T follicular helper cell (primary cell): ENCODE data around the gene PTPRN2.
"Not testable (repeated sequence)": the region's sequence is repeated elsewhere in the genome, so short reads cannot be mapped to it uniquely, and the experiment has no call there.

ENCODE experiments used
- DNase-seq: peaks from one replicate; pipeline ENCODE4 v3.0.0-alpha.2; 2020; ENCODE audit warnings: low read depth

PTPRN2 gene

DNA sequence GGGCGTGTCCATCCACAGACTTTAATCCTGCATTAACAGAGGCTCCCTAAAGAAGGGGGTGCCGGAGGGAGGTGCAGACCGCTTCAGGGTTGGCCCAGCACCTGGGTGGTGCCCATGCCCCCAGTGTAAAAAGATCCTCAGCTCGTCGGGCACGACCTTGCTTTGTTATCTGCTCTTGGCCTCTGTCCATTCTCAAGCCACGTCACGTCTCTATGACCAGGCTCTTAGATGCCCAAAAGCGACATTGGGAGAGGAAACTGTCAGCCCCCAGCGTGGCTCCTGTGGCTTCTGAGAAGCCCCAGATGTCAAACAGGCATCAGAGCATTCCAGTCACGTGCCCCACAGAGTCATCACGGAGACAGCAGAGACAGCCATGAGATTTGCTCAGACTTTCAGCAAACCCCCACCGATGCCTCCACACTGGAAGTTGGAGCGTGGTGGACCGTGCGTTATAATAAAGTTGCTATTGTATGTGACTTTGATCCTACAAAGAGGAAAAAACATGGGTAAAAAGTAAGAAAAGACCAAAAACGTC, 55.5 kb downstream of the PTPRN2 start:
- DNase-seq, result no peak

DNA sequence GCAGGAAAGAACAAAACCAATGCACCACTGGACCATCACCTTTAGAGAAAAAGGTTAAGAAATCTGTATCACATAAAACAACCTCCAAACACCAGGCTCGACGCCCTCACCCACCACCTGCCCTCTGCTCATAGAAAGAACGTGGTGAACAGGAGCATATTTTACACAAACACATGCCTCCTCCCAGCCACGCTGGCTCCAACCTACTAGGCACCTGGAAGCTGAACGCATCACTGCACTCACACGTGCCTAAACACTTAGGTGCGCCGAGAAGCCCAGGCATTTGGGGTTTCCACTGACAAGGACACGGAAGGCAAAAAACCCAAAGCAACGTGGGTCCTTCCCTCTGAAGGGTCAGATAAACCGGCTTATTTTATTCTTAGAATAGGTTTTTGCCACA, 56.0 kb downstream of the PTPRN2 start:
- no peak for DNase-seq

DNA sequence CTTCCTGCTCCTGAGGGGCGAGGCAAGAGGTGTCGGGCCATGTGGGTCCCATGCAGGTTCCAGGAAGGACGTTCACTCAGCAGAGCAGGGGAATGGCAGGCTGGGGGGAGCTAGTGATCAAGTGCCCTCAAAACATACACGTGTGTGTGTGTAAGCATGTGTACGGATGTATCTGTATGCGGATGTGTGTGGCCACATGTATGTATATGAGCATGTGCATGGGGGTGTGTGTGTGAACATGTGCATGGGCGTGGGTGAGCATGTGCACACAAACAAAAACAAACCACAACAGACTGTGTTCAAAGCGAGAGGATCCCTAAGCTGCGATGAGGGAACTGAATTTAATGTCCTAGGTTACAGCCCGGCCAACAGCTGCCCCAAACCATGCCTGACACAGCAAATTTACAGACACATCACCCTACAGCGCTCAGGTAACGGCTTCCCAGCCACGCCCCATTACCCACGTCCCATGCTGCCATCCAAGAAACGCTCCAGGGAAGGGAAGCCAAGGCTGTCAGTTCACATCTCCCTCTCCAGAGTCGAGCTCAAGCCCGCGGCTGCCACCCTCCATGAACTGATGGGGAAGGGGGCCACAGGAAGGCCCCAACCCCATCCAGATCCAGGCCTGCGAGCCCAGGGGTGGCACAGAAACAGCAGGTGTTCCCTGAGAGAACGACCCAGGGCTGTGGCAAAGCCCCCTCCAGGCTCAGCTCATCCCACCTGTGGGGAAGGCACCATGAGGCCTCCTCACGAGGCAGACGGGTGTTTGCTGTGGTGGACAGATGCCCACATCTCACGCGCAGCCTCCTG, 56.6 kb downstream of the PTPRN2 start:
- no peak for DNase-seq

DNA sequence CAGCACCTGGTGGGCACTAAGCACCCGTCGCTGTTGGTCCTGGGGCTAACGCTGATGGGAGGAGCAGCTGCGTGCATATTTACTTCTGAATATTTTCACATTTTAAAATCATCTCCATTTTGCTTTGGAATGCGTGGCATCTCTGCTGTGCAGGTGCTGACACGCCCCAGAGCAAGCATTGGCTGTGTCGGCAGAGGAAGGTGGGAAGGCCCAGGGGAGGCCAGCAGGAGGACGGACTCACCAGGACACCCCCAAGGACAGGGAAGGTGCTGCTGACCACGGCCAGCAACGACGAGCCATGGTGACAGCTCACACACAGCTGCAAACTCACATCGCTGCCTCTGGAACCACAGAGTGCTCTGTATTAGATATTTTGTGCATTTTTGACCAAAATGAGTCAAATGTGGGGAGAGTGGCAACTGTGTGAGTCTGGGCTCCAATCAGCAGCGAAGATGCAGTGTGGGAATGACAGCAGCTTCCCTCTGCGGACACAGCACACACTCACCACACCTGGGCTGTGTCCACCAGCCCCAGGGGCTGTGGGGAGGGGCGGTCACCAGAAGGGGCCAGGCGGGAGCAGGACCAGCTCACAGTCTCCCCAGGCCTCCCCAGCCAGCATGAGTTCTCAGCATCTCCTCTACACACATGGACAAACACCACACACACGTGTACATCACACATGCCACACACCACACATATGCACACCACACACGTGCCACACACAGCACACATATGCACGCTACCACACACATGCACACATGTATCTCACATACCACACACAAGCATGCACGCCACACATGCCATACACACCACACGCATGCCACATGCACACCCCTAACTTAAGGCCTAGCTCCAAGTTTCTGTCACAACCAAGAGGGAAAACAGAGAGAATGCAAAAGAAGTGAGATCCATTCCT, 58.2 kb downstream of the PTPRN2 start:
- DNase-seq, result no peak

DNA sequence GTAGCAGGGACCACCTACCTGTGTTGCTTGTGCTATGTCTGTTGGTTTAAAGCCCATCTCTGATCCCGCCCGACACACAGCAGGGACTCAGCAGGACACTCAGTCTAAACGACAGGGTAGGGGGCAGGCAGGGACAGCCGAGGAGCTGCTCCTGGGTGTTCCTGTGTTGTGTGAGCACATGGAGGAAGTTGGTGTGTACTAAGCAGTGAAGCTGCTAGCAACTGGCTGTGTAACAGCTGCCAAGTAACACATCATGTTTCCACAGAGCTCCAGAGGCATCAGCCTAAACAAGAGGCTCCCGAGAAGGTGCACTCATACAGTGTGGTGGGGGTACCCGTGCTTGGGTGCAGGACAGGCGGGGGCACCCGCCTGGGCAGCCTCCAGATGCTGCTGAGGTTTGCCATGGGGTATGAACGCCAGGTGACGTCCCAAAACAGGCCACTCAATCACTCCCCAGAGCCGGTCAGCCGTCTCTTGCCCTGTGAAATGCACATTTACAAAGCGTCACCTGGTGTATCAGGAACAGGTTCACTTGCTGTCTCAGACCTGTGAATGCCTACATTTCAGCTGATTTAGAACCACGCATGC, 59.6 kb downstream of the PTPRN2 start:
- DNase-seq, result no peak

DNA sequence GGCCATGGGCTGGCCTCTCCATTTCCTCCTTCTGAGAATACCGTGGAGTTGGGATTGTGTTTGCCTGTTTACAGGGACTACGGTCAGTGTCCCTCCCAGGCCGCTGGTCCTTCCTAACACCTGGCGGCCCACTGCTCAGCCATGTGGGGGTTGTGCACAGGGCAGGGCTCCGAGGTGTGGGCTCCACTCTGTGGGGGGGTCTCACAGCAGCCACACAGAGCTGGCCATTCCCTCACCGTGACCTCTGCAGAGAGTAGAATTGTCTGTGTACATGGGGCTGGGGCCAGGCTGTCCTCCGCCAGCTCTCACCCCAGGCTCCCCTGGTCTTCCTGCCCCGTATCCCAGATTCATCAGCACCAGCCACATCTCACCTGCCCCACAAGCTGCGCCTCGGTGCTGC, 60.1 kb downstream of the PTPRN2 start:
- no peak for DNase-seq

DNA sequence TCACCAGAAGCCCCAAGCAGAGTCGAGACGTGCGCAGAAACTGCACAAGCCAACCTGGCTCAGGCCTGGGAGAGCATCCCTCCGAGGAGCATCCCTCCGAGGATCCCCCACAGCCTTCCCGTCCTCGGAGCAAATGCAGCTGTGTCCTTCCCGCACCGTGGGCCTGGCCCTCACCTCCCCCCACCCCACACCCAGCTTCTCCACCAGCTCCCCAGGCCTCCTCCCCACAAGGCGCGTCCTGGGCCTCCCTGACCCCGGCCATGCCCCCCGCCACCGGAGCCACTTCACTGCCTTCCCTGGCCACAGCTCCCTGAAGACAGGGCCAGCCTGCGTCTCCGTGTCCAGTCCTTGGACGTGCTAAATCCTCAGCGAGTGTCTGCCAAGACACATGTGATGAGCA, 60.6 kb downstream of the PTPRN2 start:
- DNase-seq, result no peak

DNA sequence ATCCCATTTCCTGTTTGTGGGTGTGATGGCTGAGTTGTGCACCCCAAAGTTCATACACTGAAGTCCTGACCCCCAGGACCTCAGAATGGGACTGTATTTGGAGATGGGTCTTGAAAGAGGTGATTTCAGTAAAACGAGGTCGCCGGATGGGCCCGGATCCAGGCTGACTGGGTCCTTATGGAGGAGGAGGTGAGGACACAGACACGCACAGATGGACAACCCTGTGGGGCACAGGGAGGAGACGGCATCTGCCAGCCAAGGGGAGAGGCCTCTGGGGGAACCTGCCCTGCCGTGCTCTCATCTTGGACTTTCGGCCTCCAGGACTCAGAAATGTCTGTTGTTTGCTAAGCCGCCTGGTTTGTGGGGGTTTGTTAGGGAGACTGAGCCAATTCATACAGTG, 61.1 kb downstream of the PTPRN2 start:
- DNase-seq, result no peak

DNA sequence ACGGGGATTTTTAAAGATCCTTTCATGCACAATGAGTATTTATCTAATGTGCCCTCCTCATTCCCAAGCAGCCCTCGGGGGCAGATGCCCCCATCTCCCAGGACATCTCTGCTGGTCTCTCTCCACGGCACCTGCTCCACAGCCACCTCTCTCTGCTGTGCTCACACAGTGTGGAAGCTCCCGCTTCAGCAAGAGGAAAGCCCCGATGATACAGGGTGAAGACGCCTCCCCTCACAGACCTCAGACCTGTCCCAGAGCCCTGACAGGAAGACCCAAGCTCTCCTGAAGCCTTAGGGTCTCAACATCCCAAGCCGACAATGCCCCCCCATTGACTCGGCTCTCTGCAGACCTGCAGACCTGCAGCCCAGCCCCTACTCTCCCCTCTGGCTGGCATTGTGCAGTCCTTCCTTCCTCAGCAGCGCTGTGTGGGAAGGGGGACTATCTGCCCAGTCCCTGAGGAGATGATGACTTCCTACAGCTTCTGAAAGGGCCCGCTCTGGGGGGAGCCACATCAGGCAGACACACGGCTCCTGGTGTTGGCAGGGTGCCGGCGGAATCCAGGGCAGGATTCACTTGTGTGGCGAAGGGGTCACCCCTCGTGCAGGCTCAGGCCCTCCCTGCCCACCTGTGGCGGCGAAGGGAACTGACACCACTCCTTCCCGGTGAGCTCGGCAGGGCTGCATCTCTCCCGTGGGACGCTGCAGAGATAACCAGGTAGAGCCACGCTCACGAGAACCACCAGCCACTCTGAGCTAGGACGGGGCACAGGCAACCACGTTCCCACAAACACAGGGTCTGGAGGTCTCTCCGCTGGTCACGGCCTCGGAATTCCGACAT, 61.8 kb downstream of the PTPRN2 start:
- DNase-seq, result no peak

DNA sequence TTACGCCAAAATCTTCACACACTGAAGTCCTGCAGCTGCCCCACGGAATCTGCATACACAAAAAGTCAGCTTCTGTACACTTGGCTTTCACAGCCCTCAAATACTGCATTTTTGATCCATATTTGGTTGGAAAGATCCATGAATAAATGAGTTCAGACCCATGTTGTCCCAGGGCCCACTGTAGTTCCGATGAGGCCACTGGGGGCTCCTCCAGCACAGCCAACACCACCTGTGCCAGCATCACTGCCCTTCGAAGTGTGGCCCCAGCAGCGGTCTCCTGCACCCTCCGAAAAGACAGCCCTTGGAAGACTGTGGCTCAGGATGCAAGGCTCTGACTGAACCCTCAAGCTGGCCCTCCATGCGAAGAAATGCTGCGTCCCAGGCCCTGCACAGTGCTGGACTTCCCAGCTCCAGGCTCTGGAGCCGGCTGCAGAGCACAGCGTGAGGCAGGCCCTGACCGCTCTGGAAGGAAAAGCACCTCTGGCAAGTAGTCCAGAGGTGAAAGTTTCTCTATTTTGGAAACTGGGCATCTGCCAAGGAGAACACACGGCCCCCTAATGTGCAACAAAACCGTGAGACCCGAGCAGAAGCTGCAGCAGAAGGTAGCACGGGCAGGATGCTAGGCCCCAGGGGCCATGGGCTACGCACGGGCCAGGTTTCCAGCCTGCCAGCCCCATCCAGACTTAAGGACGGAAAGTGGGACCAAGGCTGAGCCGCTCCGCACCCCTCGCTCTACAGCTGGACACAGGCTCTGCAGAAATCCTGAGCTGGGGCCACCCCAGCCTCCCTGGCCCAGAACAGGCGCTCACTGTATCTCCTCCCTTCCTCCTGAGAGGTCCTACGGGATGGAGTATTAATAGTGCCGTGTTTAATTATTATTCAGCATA, 62.6 kb downstream of the PTPRN2 start:
- DNase-seq, result no peak

DNA sequence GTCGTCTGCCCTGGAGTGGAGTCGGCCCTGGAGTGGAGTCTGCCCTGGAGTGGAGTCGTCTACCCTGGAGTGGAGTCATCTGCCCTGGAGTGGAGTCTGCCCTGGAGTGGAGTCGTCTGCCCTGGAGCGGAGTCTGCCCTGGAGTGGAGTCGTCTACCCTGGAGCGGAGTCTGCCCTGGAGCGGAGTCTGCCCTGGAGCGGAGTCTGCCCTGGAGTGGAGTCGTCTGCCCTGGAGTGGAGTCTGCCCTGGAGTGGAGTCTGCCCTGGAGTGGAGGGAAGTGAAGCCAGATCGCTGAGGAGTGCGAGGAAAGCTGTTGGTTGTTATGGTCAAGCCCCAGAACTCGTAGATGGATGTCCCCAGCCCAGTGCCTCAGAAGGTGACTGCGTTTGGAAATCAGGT, 63.3 kb downstream of the PTPRN2 start:
- not testable (repeated sequence) for DNase-seq

DNA sequence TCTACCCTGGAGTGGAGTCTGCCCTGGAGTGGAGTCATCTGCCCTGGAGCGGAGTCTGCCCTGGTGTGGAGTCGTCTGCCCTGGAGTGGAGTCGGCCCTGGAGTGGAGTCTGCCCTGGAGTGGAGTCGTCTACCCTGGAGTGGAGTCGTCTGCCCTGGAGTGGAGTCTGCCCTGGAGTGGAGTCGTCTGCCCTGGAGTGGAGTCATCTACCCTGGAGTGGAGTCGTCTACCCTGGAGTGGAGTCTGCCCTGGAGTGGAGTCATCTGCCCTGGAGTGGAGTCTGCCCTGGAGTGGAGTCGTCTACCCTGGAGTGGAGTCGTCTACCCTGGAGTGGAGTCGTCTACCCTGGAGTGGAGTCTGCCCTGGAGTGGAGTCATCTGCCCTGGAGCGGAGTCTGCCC, 63.7 kb downstream of the PTPRN2 start:
- not testable (repeated sequence) for DNase-seq

DNA sequence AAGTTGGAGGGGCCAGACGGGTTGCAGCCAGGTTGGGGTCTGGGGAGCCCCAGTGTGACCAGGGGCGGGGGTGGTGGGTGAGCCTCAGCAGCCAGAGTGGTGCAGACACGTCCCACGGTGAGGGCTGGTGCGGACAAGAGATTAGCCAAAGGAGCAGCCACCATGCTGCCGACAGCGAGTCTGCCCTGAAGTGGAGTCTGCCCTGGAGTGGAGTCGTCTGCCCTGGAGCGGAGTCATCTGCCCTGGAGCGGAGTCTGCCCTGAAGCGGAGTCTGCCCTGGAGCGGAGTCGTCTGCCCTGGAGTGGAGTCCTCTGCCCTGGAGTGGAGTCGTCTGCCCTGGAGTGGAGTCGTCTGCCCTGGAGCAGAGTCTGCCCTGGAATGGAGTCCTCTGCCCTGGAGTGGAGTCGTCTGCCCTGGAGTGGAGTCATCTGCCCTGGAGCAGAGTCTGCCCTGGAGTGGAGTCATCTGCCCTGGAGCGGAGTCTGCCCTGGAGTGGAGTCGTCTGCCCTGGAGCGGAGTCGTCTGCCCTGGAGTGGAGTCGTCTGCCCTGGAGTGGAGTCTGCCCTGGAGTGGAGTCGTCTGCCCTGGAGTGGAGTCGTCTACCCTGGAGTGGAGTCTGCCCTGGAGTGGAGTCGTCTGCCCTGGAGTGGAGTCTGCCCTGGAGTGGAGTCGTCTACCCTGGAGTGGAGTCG, 64.3 kb downstream of the PTPRN2 start:
- not testable (repeated sequence) for DNase-seq

DNA sequence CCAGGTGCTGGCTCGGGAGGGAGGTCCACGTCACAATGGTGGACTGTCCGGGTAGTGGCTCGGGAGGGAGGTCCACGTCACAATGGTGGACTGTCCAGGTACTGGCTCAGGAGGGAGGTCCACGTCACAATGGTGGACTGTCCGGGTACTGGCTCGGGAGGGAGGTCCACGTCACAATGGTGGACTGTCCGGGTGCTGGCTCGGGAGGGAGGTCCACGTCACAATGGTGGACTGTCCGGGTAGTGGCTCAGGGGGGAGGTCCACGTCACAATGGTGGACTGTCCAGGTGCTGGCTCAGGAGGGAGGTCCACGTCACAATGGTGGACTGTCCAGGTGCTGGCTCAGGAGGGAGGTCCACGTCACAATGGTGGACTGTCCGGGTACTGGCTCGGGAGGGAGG, 65.8 kb downstream of the PTPRN2 start:
- DNase-seq, result not testable (repeated sequence)

DNA sequence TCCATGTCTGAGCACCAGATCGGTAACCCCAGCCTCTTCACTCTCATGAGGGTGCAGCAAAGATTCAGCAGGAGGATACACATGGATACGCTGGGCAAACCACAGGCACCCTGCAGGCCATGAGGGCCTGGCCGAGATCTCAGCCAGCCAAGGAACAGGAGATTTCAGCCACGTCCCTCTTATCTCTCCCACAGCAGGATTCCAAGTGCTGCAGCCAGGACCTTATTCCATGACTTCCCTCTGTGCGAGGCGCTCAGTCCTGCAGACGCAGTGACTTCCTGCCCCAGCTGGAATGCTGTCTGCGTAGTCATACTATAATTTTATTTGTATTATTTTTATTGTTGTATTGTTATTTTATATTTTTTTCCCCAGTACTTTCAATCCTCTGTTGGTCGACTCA, 66.8 kb downstream of the PTPRN2 start:
- no peak for DNase-seq

DNA sequence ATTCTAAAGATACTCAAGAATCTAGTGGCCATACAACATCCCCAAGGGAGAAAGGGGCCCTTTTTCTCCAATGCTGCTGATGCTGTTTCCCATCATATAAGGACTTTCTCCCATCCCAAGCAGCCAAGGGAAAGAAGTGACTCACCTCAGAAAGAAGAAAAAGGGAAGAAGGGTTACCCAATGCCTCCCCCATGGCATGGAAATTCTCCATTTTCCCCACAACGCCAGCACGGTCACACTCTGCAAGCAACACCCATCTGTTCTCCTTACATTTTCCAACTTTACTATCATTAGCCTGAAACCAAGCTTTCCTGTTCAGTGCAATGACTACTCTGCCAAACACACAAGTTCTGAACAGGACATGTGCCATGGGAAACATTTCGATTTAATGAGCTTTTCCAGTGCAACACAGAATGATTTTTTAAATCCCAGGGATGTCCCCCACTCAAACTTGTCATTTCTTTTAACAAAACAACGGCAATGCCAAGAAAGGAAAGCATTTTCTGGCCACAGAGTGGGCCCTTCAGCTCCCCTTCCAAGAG, 67.9 kb downstream of the PTPRN2 start:
- DNase-seq, result no peak

DNA sequence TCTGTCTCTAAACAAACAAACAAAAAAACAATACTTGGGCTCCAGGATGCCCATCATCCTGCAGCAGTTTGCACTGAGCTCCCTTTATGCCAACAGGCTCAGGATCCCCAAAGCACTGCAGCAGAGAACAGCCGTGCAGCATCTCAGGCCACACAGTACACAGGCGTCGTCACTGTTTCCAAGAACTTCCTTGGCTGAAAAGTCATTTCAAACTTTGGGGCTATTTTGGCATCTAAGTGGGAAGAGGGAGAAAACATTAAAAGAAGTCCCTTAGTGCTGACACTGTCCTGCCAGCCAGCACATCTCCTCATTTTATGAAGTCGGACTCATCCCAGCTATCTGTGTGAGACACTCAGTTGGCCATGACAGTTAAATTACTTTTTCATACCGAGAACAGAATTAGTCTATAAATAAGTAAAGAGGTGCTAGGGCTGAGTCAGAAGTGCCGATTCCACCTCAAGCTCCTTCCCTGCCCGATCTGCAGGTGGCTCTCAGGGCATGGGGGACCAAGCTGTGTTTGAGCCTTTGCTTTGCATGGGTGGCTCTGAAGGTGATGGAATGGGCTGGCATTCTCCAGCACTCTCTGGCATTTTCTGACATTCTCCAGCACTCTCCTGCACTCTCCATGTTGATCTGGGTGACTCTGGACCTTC, 68.5 kb downstream of the PTPRN2 start:
- no peak for DNase-seq

DNA sequence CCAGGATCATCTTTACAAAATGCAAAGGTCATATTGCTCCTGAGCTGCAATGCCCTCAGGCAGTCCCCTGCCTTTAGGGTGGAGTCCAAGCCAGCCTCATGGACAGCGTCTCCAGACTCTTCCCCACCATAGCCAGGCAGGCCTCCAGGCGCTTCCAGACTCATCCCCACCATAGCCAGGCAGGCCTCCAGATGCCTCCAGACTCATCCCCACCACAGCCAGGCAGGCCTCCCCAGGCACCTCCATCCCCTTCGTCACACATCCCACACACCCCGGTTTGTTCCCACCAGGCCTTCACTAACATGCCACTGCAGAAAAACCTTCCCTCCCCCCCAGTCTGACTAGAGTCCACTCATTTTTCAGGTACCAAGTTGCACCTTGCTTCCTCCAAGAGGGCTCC, 70.1 kb downstream of the PTPRN2 start:
- DNase-seq, result no peak

DNA sequence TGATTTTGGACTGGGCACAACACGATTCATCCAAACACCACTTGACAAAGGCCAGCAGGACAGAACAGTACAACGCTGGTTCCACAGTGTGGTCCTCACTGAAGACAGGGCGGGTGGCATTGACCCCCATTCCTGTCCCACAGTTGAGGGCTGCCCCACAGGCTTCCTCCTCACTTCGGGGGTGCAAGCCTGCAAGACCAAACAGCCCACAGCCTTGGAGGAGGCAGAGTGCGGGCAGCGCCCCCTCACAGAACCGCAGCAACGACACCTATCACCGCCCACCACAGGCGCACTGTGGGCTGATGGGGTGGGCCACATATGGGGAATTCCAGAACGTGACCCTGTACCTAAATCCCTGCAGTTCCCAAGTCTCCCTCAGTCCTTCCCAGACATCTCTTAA, 70.6 kb downstream of the PTPRN2 start:
- no peak for DNase-seq
